ENCODE measurements around the gene HSF5. TPM values are rescaled to one million over a fixed set of nuclear protein-coding genes. Genes with fewer than 3 reads are reported as not detected.
A peak's percentile ranks its signal among the peaks of the same experiment; 100 is the strongest.
"Not testable (repeated sequence)": the region's sequence is repeated elsewhere in the genome, so short reads cannot be mapped to it uniquely, and the experiment has no call there.

HSF5 gene
- total RNA-seq, 1 donor from 2014 or later = not detected

GRCh38 chr17:58398574-58399266 is 89.5 kb downstream of the HSF5 start:
- Histone ChIP-seq H3K4me1 (no peaks in the 10 kb centered on the region), H3K27me3 (ENCODE audit: low read depth) (peaks cover 9% of the 10 kb centered on the region), H3K27ac (replicated peaks) (no peak overlapping the region), H3K36me3 (no peaks in the 10 kb centered on the region), H3K4me3 (no peak overlapping the region), H3K9me3 (replicated peaks) (no peaks in the 10 kb centered on the region)
- intact Hi-C loops (cut with micrococcal nuclease) = no loop called here
- DNase-seq = no peak
- TF ChIP-seq, protein P1, sequence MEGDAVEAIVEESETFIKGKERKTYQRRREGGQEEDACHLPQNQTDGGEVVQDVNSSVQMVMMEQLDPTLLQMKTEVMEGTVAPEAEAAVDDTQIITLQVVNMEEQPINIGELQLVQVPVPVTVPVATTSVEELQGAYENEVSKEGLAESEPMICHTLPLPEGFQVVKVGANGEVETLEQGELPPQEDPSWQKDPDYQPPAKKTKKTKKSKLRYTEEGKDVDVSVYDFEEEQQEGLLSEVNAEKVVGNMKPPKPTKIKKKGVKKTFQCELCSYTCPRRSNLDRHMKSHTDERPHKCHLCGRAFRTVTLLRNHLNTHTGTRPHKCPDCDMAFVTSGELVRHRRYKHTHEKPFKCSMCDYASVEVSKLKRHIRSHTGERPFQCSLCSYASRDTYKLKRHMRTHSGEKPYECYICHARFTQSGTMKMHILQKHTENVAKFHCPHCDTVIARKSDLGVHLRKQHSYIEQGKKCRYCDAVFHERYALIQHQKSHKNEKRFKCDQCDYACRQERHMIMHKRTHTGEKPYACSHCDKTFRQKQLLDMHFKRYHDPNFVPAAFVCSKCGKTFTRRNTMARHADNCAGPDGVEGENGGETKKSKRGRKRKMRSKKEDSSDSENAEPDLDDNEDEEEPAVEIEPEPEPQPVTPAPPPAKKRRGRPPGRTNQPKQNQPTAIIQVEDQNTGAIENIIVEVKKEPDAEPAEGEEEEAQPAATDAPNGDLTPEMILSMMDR (IDR thresholded peaks at IDR 0.05; ENCODE audit: borderline replicate concordance) = no peak

DNA sequence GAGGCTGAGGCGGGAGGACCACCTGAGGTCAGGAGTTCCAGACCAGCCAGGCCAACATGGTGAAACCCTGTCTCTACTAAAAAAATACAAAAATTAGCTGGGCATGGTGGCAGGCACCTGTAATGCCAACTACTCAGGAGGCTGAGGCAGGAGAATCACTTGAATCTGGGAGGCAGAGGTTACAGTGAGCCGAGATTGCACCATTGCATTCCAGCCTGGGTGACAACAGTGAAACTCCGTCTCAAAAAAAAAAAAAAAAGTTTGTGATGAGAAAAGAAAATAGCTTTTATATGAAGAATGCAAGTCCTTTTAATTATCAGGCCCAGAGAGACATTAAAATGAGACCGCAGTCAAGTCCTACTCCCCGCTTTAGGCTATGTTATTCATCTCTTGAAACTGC is 90.8 kb downstream of the HSF5 start:
- DNase-seq; H3K36me3 ChIP-seq; H3K4me1 ChIP-seq; intact Hi-C loops (cut with micrococcal nuclease); H3K9me3 ChIP-seq (replicated peaks); H3K4me3 ChIP-seq; H3K27ac ChIP-seq (replicated peaks): not testable (repeated sequence)
- peaks cover 12% of the 10 kb centered on the region for H3K27me3 ChIP-seq (ENCODE audit: low read depth)

DNA sequence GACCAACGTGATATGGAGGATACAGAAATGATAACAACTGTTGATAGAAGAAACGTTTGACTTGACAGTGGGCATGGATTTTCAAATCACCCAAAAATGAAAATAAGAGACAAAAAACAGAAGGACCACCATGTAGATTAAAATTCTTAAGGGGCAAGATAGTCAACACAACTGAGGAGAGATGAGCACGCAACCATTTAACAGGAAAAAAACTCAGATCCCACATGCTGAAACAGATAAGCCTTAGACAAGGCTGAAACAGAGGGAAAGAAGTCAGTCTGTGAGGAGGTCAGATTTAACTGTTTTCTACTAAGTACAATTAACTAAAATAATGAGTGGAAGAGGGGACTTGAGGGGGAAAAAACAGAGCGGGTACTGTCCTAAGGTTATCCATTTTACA is 92.0 kb downstream of the HSF5 start:
- Histone ChIP-seq H3K4me3 (no peak overlapping the region), H3K4me1 (peaks cover 9% of the 10 kb centered on the region), H3K27ac (replicated peaks) (no peak overlapping the region), H3K9me3 (replicated peaks) (no peaks in the 10 kb centered on the region), H3K27me3 (ENCODE audit: low read depth) (peaks cover 12% of the 10 kb centered on the region), H3K36me3 (no peaks in the 10 kb centered on the region)
- no peak for DNase-seq
- TF ChIP-seq, protein P1 (IDR thresholded peaks at IDR 0.05; ENCODE audit: borderline replicate concordance) = no peak
- intact Hi-C loops (cut with micrococcal nuclease) = no loop called here

- DNase-seq = no peak
- TF ChIP-seq, protein P1 (IDR thresholded peaks at IDR 0.05; ENCODE audit: borderline replicate concordance) = no peak
- Histone ChIP-seq H3K4me3 (no peak overlapping the region), H3K27ac (replicated peaks) (no peak overlapping the region), H3K36me3 (no peaks in the 10 kb centered on the region), H3K27me3 (ENCODE audit: low read depth) (peaks cover 12% of the 10 kb centered on the region), H3K9me3 (replicated peaks) (no peaks in the 10 kb centered on the region), H3K4me1 (peaks cover 11% of the 10 kb centered on the region)
- intact Hi-C loops (cut with micrococcal nuclease) = no loop called here
These were observed 93.5 kb downstream of the HSF5 start for GRCh38 chr17:58394534-58395223.

GRCh38 chr17:58391302-58391984 is 96.8 kb downstream of the HSF5 start:
- intact Hi-C loops (cut with micrococcal nuclease) = no loop called here
- Histone ChIP-seq H3K36me3 (no peaks in the 10 kb centered on the region), H3K27ac (replicated peaks) (peak overlapping the region; percentile 19), H3K27me3 (ENCODE audit: low read depth) (peaks cover 18% of the 10 kb centered on the region), H3K4me1 (peaks cover 11% of the 10 kb centered on the region), H3K4me3 (no peak overlapping the region), H3K9me3 (replicated peaks) (no peaks in the 10 kb centered on the region)
- no peak for DNase-seq
- TF ChIP-seq, protein P1 (IDR thresholded peaks at IDR 0.05; ENCODE audit: borderline replicate concordance) = no peak
